PFSK-1 (cell line): Measurements from ENCODE around the gene CENPT.

Experiments used
- FOXP2 ChIP-seq: optimal IDR thresholded peaks from 2 replicates; pipeline ENCODE3; 2011; ENCODE audit warnings: borderline replicate concordance, control low read depth, inconsistent platforms; ENCODE audit not compliant: insufficient read depth; ENCODE audit errors: extremely low read length, extremely low read depth
- POLR2AphosphoS5 ChIP-seq: IDR thresholded peaks from 2 replicates; pipeline ENCODE4 v1.6.1; 2012; ENCODE audit warnings: low read depth, mild to moderate bottlenecking, control low read depth, low read length, moderate library complexity
- REST ChIP-seq, 2 experiments: IDR thresholded peaks; 2 replicates each; pipeline versions ENCODE4 v1.6.1 to v1.8.0; 2011 to 2012; ENCODE audit warnings: low read depth in 2 of 2, low read length in 2 of 2, control low read depth in 1 of 2, inconsistent platforms in 1 of 2, mild to moderate bottlenecking in 1 of 2, moderate library complexity in 1 of 2; ENCODE audit not compliant: insufficient read depth in 1 of 2
- SIN3A ChIP-seq: IDR thresholded peaks from 2 replicates; pipeline ENCODE4 v1.6.1; 2012; ENCODE audit warnings: mild to moderate bottlenecking, low read length, moderate library complexity, borderline replicate concordance; ENCODE audit not compliant: insufficient read depth
- TAF1 ChIP-seq: IDR thresholded peaks from 2 replicates; pipeline ENCODE4 v1.6.1; 2012; ENCODE audit warnings: low read length, control low read depth, borderline replicate concordance; ENCODE audit not compliant: insufficient read depth

DNA sequence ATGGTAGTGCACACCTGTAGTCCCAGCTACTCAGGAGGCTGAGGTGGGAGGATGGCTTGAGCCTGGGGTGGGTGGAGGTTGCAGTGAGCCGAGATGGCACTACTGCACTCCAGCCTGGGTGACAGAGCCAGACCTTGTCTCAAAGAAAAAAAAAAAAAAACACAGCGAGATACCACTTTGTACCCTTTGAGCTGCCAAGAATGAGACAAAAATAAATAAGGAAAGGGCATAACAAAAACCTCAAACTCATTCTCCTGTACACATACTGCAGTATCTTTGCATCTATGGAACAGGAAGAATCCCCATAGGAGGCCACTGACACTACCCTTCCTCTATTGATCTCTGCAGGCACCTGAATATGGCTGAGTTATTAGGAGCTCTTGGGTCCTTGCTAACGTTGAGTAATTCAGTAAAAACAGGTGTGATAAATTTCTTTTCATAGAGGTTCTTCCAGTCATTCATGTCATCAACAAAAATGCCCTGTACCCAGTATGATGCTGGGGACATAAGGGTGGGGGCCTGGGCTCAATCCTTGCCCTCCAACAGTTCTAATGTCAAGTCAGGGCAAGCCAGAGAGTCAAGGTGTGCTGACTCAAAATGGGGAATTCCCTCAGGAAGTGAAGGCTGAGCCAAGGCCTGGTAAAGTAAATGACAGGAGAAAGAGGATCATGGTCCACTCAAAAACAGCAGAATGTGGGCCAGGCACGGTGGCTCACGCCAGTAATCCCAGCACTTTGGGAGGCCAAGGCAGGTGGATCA lies 68.1 kb downstream of the CENPT start:
- TF ChIP-seq TAF1 (no peak), REST (IDR thresholded peaks at IDR 0.05; ENCODE audit: insufficient read depth in 1 of 2, low read depth in 2 of 2, low read length in 2 of 2) (no peak), POLR2AphosphoS5 (no peak), SIN3A (no peak), FOXP2 (no peak)
